KMS-11 (cell line): ENCODE data around the gene APOBEC3A.

ENCODE experiments used
- H2AFZ ChIP-seq: fragments of 200-600 bp; sonication (generic); 2 replicates; pipeline ENCODE4 v1.6.1; 2016; ENCODE audit warnings: antibody characterized with exemption, mixed run types, low read depth
- H3K27ac ChIP-seq: fragments of 200-600 bp; sonication (generic); 2 replicates; pipeline ENCODE4 v1.6.1; 2016; ENCODE audit warnings: mild to moderate bottlenecking, mixed run types
- H3K27me3 ChIP-seq: fragments of 200-600 bp; sonication (generic); 2 replicates; pipeline ENCODE4 v1.6.1; 2017; ENCODE audit warnings: mild to moderate bottlenecking, low read depth, mixed run types, moderate library complexity; ENCODE audit not compliant: insufficient read depth
- H3K36me3 ChIP-seq: fragments of 200-600 bp; sonication (generic); 2 replicates; pipeline ENCODE4 v1.6.1; 2017; ENCODE audit warnings: mild to moderate bottlenecking, mixed run types; ENCODE audit not compliant: insufficient read depth
- H3K4me1 ChIP-seq: fragments of 200-600 bp; sonication (generic); 2 replicates; pipeline ENCODE4 v1.6.1; 2016; ENCODE audit warnings: mild to moderate bottlenecking, low read depth, mixed run types; ENCODE audit not compliant: poor library complexity, severe bottlenecking
- H3K4me2 ChIP-seq: fragments of 200-600 bp; sonication (generic); 2 replicates; pipeline ENCODE4 v1.7.0; 2016; ENCODE audit warnings: mild to moderate bottlenecking, mixed run types
- H3K4me3 ChIP-seq: fragments of 200-600 bp; sonication (generic); IDR thresholded peaks from 2 replicates; pipeline ENCODE4 v1.6.1; 2017; ENCODE audit warnings: low read depth, low read length, mixed read lengths; ENCODE audit not compliant: insufficient read depth
- H3K79me2 ChIP-seq: fragments of 200-600 bp; sonication (generic); 2 replicates; pipeline ENCODE4 v1.6.1; 2016; ENCODE audit warnings: low read depth, mixed run types; ENCODE audit not compliant: insufficient read depth
- H3K9ac ChIP-seq: fragments of 200-600 bp; sonication (generic); 2 replicates; pipeline ENCODE4 v1.6.1; 2016; ENCODE audit warnings: mild to moderate bottlenecking, mixed run types
- H4K20me1 ChIP-seq: fragments of 200-600 bp; sonication (generic); 2 replicates; pipeline ENCODE4 v1.6.1; 2016; ENCODE audit warnings: mild to moderate bottlenecking, mixed run types; ENCODE audit not compliant: insufficient read depth
- TF ChIP-seq, protein P1 (sequence below): fragments of 200-600 bp; sonication (generic); conservative IDR thresholded peaks from 2 replicates; pipeline ENCODE4 v1.6.1; 2017; ENCODE audit warnings: low read depth, mild to moderate bottlenecking, antibody characterized with exemption, low read length, moderate library complexity, mixed read lengths

Gene APOBEC3A

DNA sequence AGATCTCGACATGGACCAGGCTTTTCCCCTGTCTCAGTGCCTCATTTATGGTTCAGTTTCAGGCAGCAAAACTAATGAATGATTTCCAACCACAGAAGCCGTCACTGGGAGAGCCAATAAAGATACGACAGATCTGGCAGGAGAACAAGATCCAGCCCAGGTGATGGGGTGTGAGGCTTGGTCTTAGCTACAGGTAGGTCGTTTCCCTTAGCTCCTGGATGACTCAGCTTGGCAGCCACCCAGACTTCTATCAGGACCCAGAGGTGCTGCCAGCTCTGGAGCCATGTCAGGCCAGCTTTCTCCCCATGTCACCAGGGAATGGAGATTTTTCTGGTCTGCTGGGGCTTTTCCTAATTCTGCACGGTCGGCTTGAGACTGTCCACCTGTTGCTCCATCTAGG lies 36.3 kb upstream of the APOBEC3A start:
- H3K9ac ChIP-seq, result no peak overlapping the region
- H2AFZ ChIP-seq, result no peak overlapping the region
- no peaks in the 10 kb centered on the region for H3K4me1 ChIP-seq
- H3K4me3 ChIP-seq, result no peak overlapping the region
- no peaks in the 10 kb centered on the region for H4K20me1 ChIP-seq
- peaks cover 20% of the 10 kb centered on the region; the same call in 1 of the 2 replicates for H3K27me3 ChIP-seq
- H3K4me2 ChIP-seq, result no peak overlapping the region
- no peaks in the 10 kb centered on the region for H3K36me3 ChIP-seq
- H3K27ac ChIP-seq, result no peak overlapping the region
- TF ChIP-seq, protein P1, sequence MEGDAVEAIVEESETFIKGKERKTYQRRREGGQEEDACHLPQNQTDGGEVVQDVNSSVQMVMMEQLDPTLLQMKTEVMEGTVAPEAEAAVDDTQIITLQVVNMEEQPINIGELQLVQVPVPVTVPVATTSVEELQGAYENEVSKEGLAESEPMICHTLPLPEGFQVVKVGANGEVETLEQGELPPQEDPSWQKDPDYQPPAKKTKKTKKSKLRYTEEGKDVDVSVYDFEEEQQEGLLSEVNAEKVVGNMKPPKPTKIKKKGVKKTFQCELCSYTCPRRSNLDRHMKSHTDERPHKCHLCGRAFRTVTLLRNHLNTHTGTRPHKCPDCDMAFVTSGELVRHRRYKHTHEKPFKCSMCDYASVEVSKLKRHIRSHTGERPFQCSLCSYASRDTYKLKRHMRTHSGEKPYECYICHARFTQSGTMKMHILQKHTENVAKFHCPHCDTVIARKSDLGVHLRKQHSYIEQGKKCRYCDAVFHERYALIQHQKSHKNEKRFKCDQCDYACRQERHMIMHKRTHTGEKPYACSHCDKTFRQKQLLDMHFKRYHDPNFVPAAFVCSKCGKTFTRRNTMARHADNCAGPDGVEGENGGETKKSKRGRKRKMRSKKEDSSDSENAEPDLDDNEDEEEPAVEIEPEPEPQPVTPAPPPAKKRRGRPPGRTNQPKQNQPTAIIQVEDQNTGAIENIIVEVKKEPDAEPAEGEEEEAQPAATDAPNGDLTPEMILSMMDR, result no peak
- no peaks in the 10 kb centered on the region for H3K79me2 ChIP-seq

DNA sequence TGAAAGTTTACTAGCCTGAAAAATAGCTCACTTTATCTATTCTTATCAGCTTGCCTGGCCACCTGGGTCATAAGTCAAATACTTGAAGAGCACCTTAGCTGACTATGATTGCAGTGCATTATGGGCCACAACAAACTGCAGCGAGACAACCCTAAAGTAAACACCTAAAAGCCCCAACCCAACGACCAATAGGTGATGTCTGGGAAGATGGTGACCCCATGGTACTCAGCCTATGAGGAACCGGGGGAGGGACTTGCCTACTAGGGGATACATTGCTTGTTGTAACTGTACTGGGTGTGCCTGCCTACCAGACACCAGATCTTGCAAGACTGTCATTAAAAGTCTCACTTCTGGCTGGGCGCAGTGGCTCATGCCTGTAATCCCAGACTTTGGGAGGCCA lies 35.6 kb upstream of the APOBEC3A start:
- no peak overlapping the region for H3K9ac ChIP-seq
- TF ChIP-seq, protein P1, result no peak
- no peak overlapping the region for H3K4me3 ChIP-seq
- peaks cover 20% of the 10 kb centered on the region; the same call in 1 of the 2 replicates for H3K27me3 ChIP-seq
- no peak overlapping the region for H3K4me2 ChIP-seq
- H3K79me2 ChIP-seq, result no peaks in the 10 kb centered on the region
- H4K20me1 ChIP-seq, result no peaks in the 10 kb centered on the region
- H3K36me3 ChIP-seq, result no peaks in the 10 kb centered on the region
- H2AFZ ChIP-seq, result no peak overlapping the region
- no peak overlapping the region for H3K27ac ChIP-seq
- H3K4me1 ChIP-seq, result no peaks in the 10 kb centered on the region

DNA sequence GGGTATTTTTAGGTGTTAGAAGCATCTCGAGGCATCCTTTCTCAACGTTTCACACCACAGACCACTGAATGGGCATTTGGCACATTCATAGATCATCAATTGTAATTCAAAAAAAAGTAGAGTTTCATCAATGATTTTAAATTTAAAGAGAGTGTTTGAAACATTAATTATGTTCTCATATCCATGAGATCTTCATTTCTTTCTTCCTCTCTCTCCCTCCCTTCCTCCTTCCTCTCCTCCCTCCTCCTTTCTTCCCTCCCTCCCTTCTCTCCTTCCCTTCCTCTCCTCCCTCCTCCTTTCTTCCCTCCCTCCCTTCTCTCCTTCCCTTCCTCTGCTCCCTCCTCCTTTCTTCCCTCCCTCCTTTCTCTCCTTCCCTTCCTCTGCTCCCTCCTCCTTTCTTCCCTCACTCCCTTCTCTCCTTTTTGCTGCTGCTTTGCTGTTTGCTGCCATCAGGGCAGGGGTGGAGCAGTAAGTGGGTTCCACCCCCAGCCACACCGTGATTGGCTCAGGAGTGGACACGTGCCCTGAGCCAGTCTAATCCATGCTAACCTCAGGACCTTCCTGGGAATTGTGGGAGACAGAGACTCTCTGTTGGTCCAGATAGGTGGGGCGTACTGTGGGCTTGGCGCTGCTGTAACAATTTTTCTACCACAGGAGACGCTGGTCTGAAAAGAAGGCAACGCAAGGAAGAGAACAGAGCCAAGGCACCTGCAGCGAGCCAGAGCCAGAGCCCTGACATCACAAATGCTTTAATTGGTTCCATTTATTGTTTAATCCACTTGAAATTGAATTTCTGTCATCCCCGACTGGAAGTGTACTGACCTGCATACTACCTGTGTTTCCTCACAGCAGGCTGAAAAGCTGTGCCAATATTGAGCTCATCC lies 33.7 kb upstream of the APOBEC3A start:
- Histone ChIP-seq H3K27ac (no peak overlapping the region), H3K4me3 (no peak overlapping the region), H3K36me3 (no peaks in the 10 kb centered on the region), H3K9ac (no peak overlapping the region), H3K4me2 (no peak overlapping the region), H3K4me1 (no peaks in the 10 kb centered on the region), H3K79me2 (no peaks in the 10 kb centered on the region), H3K27me3 (peaks cover 25% of the 10 kb centered on the region; the same call in 1 of the 2 replicates), H2AFZ (no peak overlapping the region), H4K20me1 (no peaks in the 10 kb centered on the region)
- TF ChIP-seq, protein P1, result no peak

DNA sequence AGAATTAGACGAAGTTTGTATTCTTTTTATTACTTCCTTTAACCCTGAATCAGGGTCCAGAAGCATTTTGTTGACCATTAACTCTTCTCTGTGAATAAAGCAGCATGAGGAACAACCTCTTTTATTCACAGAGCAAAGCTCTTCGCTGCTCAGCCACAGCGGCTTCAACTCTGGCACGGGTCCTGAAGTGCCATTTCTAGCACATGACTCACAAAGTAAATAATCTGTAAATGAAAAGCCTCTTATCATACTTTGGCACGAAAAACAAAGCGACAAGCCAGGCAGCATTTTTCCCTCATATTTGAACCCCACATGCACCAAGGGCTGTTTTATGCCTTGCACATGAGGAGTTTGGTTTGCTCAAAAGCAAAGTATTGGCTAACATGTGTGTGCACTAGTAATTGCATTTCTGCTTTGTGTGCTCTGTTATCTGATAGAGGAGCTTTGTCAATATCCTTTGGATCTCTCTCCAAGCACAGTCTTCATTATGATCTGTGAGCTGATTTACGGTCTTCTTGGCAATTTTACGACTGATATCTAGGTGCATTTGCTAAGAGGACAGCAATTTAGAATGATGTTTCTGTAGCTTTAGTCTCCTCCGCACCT lies 33.0 kb upstream of the APOBEC3A start:
- H3K4me2 ChIP-seq, result no peak overlapping the region

More for the DNA sequence above, 33.0 kb upstream of the APOBEC3A start:
- H3K36me3 ChIP-seq, result no peaks in the 10 kb centered on the region
- H4K20me1 ChIP-seq, result no peaks in the 10 kb centered on the region
- H3K4me1 ChIP-seq, result no peaks in the 10 kb centered on the region
- H3K9ac ChIP-seq, result no peak overlapping the region
- H3K79me2 ChIP-seq, result no peaks in the 10 kb centered on the region
- TF ChIP-seq, protein P1, result no peak
- no peak overlapping the region for H3K4me3 ChIP-seq
- H2AFZ ChIP-seq, result no peak overlapping the region
- H3K27ac ChIP-seq, result no peak overlapping the region
- peaks cover 25% of the 10 kb centered on the region; the same call in 1 of the 2 replicates for H3K27me3 ChIP-seq
